Breast epithelium (tissue), 3 donors: ENCODE data around the gene KIR3DL1.
"Not testable (repeated sequence)": the region's sequence is repeated elsewhere in the genome, so short reads cannot be mapped to it uniquely, and the experiment has no call there.

Source experiments
- CTCF ChIP-seq, 3 donors: fragments of 450-650 bp; IDR thresholded peaks; one replicate each; pipeline ENCODE4 v1.5.1; 2016 to 2017; ENCODE audit warnings: antibody characterized with exemption in 3 of 3, mild to moderate bottlenecking in 3 of 3, moderate library complexity in 3 of 3
- POLR2A ChIP-seq: fragments of 450-650 bp; IDR thresholded peaks from one replicate; pipeline ENCODE4 v1.6.1; 2016; ENCODE audit warnings: antibody characterized with exemption, mild to moderate bottlenecking, moderate library complexity

GRCh38 chr19:54777851-54778250 is 38.4 kb upstream of the KIR3DL1 start:
- TF ChIP-seq CTCF (IDR thresholded peaks at IDR 0.05); POLR2A: not testable (repeated sequence)
